K562 (cell line): ENCODE results near the gene OSGIN1. TPM values are rescaled to one million over a fixed set of nuclear protein-coding genes. Genes with fewer than 3 reads are reported as not detected.

ENCODE experiments used
- ATAC-seq: fragments of 200-7000 bp; cut with Tn5 transposase; 3 replicates; pipeline ENCODE4 v1.9.1; 2020; ENCODE audit warnings: moderate library complexity
- BruUV-seq: library from RNA; stranded (reverse); fragments of 400-500 nt; replicated peaks from 2 replicates; lab custom pipeline; 2021; lab: Mats Ljungman, UMichigan
- CTCF ChIA-PET: fragments of 300-600 bp; formaldehyde crosslinking; extraction: SDS; loops from one replicate; lab custom pipeline; 2021; ENCODE audit warnings: low intra/inter-chr PET ratio; lab: Yijun Ruan, JAX
- POLR2A ChIA-PET: fragments of 300-600, 350-650 bp; sonication (Branson Sonifier 250); formaldehyde crosslinking; extraction: SDS; loops from one replicate; lab custom pipeline; 2021; ENCODE audit warnings: antibody characterized with exemption, inconsistent platforms; lab: Yijun Ruan, JAX
- DNase-seq, 4 experiments: peaks; one replicate each; pipeline versions ENCODE4 v3.0.0 to v3.0.0-alpha.2; 2011 to 2018; ENCODE audit warnings: low spot score in 3 of 4, mixed read lengths in 3 of 4; ENCODE audit errors: extremely low read depth in 1 of 4
- FAIRE-seq: peaks from 2 replicates; lab custom pipeline; 2011; peaks lifted over from hg19 to GRCh38; lab: Jason Lieb, UNC
- H2AFZ ChIP-seq: 2 replicates; pipeline ENCODE4 v1.6.0; 2011; ENCODE audit warnings: low read depth, low read length, control low read depth, inconsistent platforms
- H3K27ac ChIP-seq: fragments of 200-600 bp; 3 replicates; pipeline ENCODE4 v1.8.0; 2011; ENCODE audit warnings: low read depth, mild to moderate bottlenecking, control low read depth, inconsistent platforms, low read length, moderate library complexity, mixed read lengths; ENCODE audit errors: extremely low read depth
- H3K27me3 ChIP-seq, 2 experiments: fragments of 300-600 bp in 1 of 2; 2 replicates in 1 of 2; 3 replicates in 1 of 2; pipeline versions ENCODE4 v1.6.0 to v1.8.0; 2011; ENCODE audit warnings: inconsistent platforms in 2 of 2, low read length in 2 of 2, mild to moderate bottlenecking in 1 of 2, mixed read lengths in 1 of 2, moderate library complexity in 1 of 2; ENCODE audit not compliant: control insufficient read depth in 2 of 2, insufficient read depth in 2 of 2
- H3K36me3 ChIP-seq: fragments of 300-600 bp; 3 replicates; pipeline ENCODE4 v1.8.0; 2011; ENCODE audit warnings: mild to moderate bottlenecking, low read length, inconsistent platforms; ENCODE audit not compliant: control insufficient read depth, insufficient read depth
- H3K4me1 ChIP-seq, 2 experiments: fragments of 200-600 bp in 1 of 2; replicated peaks in 1 of 2; 2 replicates in 1 of 2; 3 replicates in 1 of 2; pipeline versions ENCODE4 v1.5.1 to v1.8.0; 2011; ENCODE audit warnings: inconsistent platforms in 2 of 2, low read length in 2 of 2, mild to moderate bottlenecking in 1 of 2, mixed read lengths in 1 of 2, moderate library complexity in 1 of 2; ENCODE audit not compliant: control insufficient read depth in 2 of 2, insufficient read depth in 2 of 2
- H3K4me2 ChIP-seq: 2 replicates; pipeline ENCODE4 v1.6.1; 2011; ENCODE audit warnings: low read length, control low read depth, inconsistent platforms, mixed read lengths; ENCODE audit not compliant: insufficient read depth
- H3K4me3 ChIP-seq: fragments of 200-600 bp; sonication (generic), shearing (Covaris generic); 2 replicates; pipeline ENCODE4 v1.5.1; 2016; ENCODE audit warnings: control low read depth, inconsistent platforms
- H3K79me2 ChIP-seq: fragments of 200-600 bp; 3 replicates; pipeline ENCODE4 v1.8.0; 2011; ENCODE audit warnings: low read length, inconsistent platforms; ENCODE audit not compliant: control insufficient read depth, insufficient read depth
- H3K9ac ChIP-seq, 2 experiments: 2 replicates each; pipeline versions ENCODE4 v1.6.0 to v1.6.1; 2011; ENCODE audit warnings: low read depth in 2 of 2, low read length in 2 of 2, control low read depth in 1 of 2, inconsistent platforms in 1 of 2, mild to moderate bottlenecking in 1 of 2, mixed read lengths in 1 of 2; ENCODE audit not compliant: insufficient read depth in 1 of 2
- H3K9me1 ChIP-seq: one replicate; pipeline ENCODE4 v1.6.0; 2011; ENCODE audit warnings: inconsistent platforms, mild to moderate bottlenecking, low read length, moderate library complexity; ENCODE audit not compliant: control insufficient read depth, insufficient read depth
- H3K9me3 ChIP-seq: replicated peaks from 2 replicates; pipeline ENCODE4 v1.5.1; 2011; ENCODE audit warnings: low read depth, low read length, inconsistent platforms; ENCODE audit not compliant: control insufficient read depth, insufficient read depth
- H4K20me1 ChIP-seq: replicated peaks from 2 replicates; pipeline ENCODE4 v1.6.1; 2011; ENCODE audit warnings: low read length, inconsistent platforms, mixed read lengths; ENCODE audit not compliant: control insufficient read depth, insufficient read depth
- DNMT1 ChIP-seq: fragments of 450-650 bp; IDR thresholded peaks from 2 replicates; pipeline ENCODE4 v1.6.1; 2016; ENCODE audit warnings: antibody characterized with exemption, mild to moderate bottlenecking
- EHMT2 ChIP-seq: fragments of 450-650 bp; IDR thresholded peaks from 2 replicates; pipeline ENCODE4 v1.6.1; 2018; ENCODE audit warnings: antibody characterized with exemption
- ELF4 ChIP-seq: fragments of 450-650 bp; formaldehyde crosslinking; IDR thresholded peaks from 2 replicates; pipeline ENCODE4 v1.4.0; 2022; ENCODE audit warnings: missing genetic modification characterization
- HDAC1 ChIP-seq, 2 experiments: fragments of 450-650 bp; IDR thresholded peaks; 2 replicates each; pipeline ENCODE4 v1.6.1; 2016 to 2017; ENCODE audit warnings: inconsistent platforms in 1 of 2, mild to moderate bottlenecking in 1 of 2, moderate library complexity in 1 of 2
- MED1 ChIP-seq: sonication (generic); formaldehyde crosslinking; IDR thresholded peaks from 2 replicates; pipeline ENCODE4 v1.8.1; 2023; ENCODE audit warnings: missing genetic modification reagents, borderline replicate concordance
- THRB ChIP-seq: fragments of 450-650 bp; formaldehyde crosslinking; conservative IDR thresholded peaks from 2 replicates; pipeline ENCODE4 v1.4.0; 2022; ENCODE audit warnings: mild to moderate bottlenecking, missing genetic modification characterization
- ZBTB26 ChIP-seq: fragments of 450-650 bp; formaldehyde crosslinking; IDR thresholded peaks from 2 replicates; pipeline ENCODE4 v1.4.0; 2022; ENCODE audit warnings: missing genetic modification characterization
- WGBS: fragments of 100-300 bp; shearing (Covaris generic); methylation state at CpG from one replicate; pipeline ENCODE4 v1.1.6; 2016; ENCODE audit warnings: low coverage, mixed read lengths; ENCODE audit not compliant: insufficient coverage; ENCODE audit errors: missing lambda C conversion rate; 5-methylcytosine and 5-hydroxymethylcytosine counted together
- in situ Hi-C: fragments of 300-500 bp; cut with MboI; formaldehyde crosslinking; loops from 4 replicates; pipeline ENCODE4 v1.15.0; 2018; ENCODE audit warnings: inconsistent platforms, mixed read lengths
- intact Hi-C: fragments of 100-400 bp; cut with micrococcal nuclease; formaldehyde crosslinking; loops from 2 replicates; pipeline ENCODE4 v1.14.2; 2022
- polyA plus RNA-seq, 8 experiments: library from polyadenylated mRNA; depleted of rRNA in 4 of 8; stranded (reverse) in 5 of 8; unstranded in 3 of 8; fragments of >200 nt; fragmentation: Nextera tagmentation in 2 of 8; fragmentation: Illumina TruSeq in 1 of 8; extraction: Ambion mirVana in 2 of 8; extraction: Trizol in 1 of 8; gene quantifications; 2 replicates each; pipeline versions ENCODE4 v1.2.1 to v1.2.3, GENCODE V29; 2011 to 2014; ENCODE audit warnings: inconsistent platforms in 1 of 8, missing spikeins in 1 of 8
- total RNA-seq, 7 experiments: library from RNA; depleted of rRNA in 6 of 7; stranded (reverse); fragments of >200 nt in 6 of 7; fragmentation: Illumina TruSeq in 2 of 7; extraction: Trizol in 2 of 7; gene quantifications; 2 replicates each; pipeline versions ENCODE4 v1.2.1 to v1.2.3, GENCODE V29; 2011 to 2021; ENCODE audit warnings: low replicate concordance in 1 of 7

The OSGIN1 gene
- total and polyA plus RNA-seq, 9 of the 15 experiments (the other 6 are each of a cell fraction or from before 2014, with no cell fraction given), result 0.03 to 3.6 (median 1.6) TPM

GRCh38 chr16:83920894-83921491 is 32.0 kb upstream of the OSGIN1 start:
- FAIRE-seq, result no peak
- CTCF ChIA-PET, result no interaction called here
- H3K9me3 ChIP-seq, result no peaks in the 10 kb centered on the region; the same call in 1 of the 2 replicates

More at GRCh38 chr16:83920894-83921491, 32.0 kb upstream of the OSGIN1 start:
- Histone ChIP-seq H3K9me1 (no peaks in the 10 kb centered on the region), H3K36me3 (no peaks in the 10 kb centered on the region), H3K4me3 (no peak overlapping the region), H3K9ac (no peak overlapping the region), H2AFZ (no peak overlapping the region), H4K20me1 (peaks cover 22% of the 10 kb centered on the region; the same call in 1 of the 2 replicates), H3K27ac (no peak overlapping the region), H3K79me2 (no peaks in the 10 kb centered on the region), H3K4me2 (no peak overlapping the region), H3K27me3 (peaks cover 20 to 70% of the 10 kb centered on the region in 2 experiments), H3K4me1 (peaks cover 0 to 10% of the 10 kb centered on the region in 2 experiments; a peak in 1 of 5 replicates)
- peak; percentile 83; the same call in 1 of the 2 replicates for TF ChIP-seq ELF4
- TF ChIP-seq HDAC1 (IDR thresholded peaks at IDR 0.05), result 0 out of 4 replicates have a peak, but pooled peaks of 1 of the 2 experiments have one; percentile 18
- TF ChIP-seq DNMT1, result no peak
- peak; percentile 85; the same call in 1 of the 2 replicates for TF ChIP-seq ZBTB26
- TF ChIP-seq MED1 (CRISPR knock-in tag), result no peak
- TF ChIP-seq THRB (CRISPR knock-in tag), result peak; percentile 87; the same call in 1 of the 2 replicates
- TF ChIP-seq EHMT2, result 0 out of 2 replicates have a peak, but pooled peaks have one; percentile 15
- BruUV-seq, result no TSS peak
- POLR2A ChIA-PET, result no interaction called here
- 10% methylated on average over 2 of the region's 2 CpGs for WGBS
- no peak for ATAC-seq
- intact Hi-C loops, result loop anchor here (10.0 kb wide), 1 partner anchor 96 kb away; no protein-coding TSS in a partner anchor
- DNase-seq, result no peak
- in situ Hi-C loops, result no loop called here
